HL-60 (cell line): ENCODE data around the gene HLX.

Experiments
- DNase-seq, 2 experiments: peaks; one replicate each; pipeline ENCODE4 v3.0.0-alpha.2; 2010 to 2020; ENCODE audit warnings: low read depth in 1 of 2, low spot score in 1 of 2
- H3K27ac ChIP-seq: fragments of 250-450 bp; sonication (Bioruptor Pico); replicated peaks from 2 replicates; pipeline ENCODE4 v1.5.1; 2020; ENCODE audit warnings: mild to moderate bottlenecking, moderate library complexity
- H3K27me3 ChIP-seq: fragments of 250-450 bp; sonication (Bioruptor Pico); 2 replicates; pipeline ENCODE4 v1.5.1; 2021; ENCODE audit warnings: mild to moderate bottlenecking, moderate library complexity; ENCODE audit not compliant: insufficient read depth, poor library complexity, severe bottlenecking
- H3K4me3 ChIP-seq: replicated peaks from 2 replicates; pipeline ENCODE4 v1.5.1; 2011; ENCODE audit warnings: mild to moderate bottlenecking, control low read depth, low read length; ENCODE audit not compliant: insufficient read depth
- CTCF ChIP-seq: IDR thresholded peaks from one replicate; pipeline ENCODE4 v1.5.1; 2011; ENCODE audit warnings: low read length, control low read depth, inconsistent platforms; ENCODE audit not compliant: insufficient read depth
- GABPA ChIP-seq: IDR thresholded peaks from 2 replicates; pipeline ENCODE4 v1.6.1; 2012; ENCODE audit warnings: low read depth
- POLR2AphosphoS5 ChIP-seq: IDR thresholded peaks from 2 replicates; pipeline ENCODE4 v1.6.1; 2012; ENCODE audit warnings: low read depth
- SPI1 ChIP-seq: IDR thresholded peaks from 2 replicates; pipeline ENCODE4 v1.6.1; 2012; ENCODE audit warnings: low read depth, mild to moderate bottlenecking, borderline replicate concordance
- TF ChIP-seq, protein P1 (sequence below): IDR thresholded peaks from 2 replicates; pipeline ENCODE4 v1.6.1; 2012; ENCODE audit warnings: low read depth; ENCODE audit not compliant: insufficient replicate concordance

Gene HLX

GRCh38 chr1:220878191-220879075 is 810 bp upstream of the HLX start:
- peak; percentile 83 to 93 for DNase-seq
- Histone ChIP-seq H3K4me3 (peak overlapping the region; percentile 72), H3K27me3 (no peaks in the 10 kb centered on the region), H3K27ac (peak overlapping the region; percentile 97)
- TF ChIP-seq GABPA (no peak; the same call in 1 of the 2 replicates), POLR2AphosphoS5 (peak; percentile 76)

DNA sequence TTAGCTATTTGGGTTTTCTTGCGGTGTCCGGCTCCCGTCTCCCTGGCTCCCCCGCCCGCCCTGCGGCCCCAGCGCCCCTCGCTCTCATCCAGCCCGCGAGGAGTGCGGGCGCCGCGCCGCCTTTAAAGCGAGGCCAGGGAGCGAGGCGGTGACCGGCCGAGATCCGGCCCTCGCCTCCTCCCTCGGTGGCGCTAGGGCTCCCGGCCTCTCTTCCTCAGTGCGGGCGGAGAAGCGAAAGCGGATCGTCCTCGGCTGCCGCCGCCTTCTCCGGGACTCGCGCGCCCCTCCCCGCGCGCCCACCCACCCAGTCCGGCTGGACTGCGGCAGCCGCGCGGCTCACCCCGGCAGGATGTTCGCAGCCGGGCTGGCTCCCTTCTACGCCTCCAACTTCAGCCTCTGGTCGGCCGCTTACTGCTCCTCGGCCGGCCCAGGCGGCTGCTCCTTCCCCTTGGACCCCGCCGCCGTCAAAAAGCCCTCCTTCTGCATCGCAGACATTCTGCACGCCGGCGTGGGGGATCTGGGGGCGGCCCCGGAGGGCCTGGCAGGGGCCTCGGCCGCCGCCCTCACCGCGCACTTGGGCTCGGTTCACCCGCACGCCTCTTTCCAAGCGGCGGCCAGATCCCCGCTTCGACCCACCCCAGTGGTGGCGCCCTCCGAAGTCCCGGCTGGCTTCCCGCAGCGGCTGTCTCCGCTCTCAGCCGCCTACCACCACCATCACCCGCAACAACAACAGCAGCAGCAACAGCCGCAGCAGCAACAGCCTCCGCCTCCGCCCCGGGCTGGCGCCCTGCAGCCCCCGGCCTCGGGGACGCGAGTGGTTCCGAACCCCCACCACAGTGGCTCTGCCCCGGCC is 492 bp downstream of the HLX start:
- no peak for TF ChIP-seq CTCF
- no peak for TF ChIP-seq SPI1
- TF ChIP-seq POLR2AphosphoS5, result no peak
- no peak for TF ChIP-seq GABPA
- TF ChIP-seq, protein P1, sequence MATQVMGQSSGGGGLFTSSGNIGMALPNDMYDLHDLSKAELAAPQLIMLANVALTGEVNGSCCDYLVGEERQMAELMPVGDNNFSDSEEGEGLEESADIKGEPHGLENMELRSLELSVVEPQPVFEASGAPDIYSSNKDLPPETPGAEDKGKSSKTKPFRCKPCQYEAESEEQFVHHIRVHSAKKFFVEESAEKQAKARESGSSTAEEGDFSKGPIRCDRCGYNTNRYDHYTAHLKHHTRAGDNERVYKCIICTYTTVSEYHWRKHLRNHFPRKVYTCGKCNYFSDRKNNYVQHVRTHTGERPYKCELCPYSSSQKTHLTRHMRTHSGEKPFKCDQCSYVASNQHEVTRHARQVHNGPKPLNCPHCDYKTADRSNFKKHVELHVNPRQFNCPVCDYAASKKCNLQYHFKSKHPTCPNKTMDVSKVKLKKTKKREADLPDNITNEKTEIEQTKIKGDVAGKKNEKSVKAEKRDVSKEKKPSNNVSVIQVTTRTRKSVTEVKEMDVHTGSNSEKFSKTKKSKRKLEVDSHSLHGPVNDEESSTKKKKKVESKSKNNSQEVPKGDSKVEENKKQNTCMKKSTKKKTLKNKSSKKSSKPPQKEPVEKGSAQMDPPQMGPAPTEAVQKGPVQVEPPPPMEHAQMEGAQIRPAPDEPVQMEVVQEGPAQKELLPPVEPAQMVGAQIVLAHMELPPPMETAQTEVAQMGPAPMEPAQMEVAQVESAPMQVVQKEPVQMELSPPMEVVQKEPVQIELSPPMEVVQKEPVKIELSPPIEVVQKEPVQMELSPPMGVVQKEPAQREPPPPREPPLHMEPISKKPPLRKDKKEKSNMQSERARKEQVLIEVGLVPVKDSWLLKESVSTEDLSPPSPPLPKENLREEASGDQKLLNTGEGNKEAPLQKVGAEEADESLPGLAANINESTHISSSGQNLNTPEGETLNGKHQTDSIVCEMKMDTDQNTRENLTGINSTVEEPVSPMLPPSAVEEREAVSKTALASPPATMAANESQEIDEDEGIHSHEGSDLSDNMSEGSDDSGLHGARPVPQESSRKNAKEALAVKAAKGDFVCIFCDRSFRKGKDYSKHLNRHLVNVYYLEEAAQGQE, result no peak
- Histone ChIP-seq H3K27me3 (no peaks in the 10 kb centered on the region), H3K27ac (peak overlapping the region; percentile 97), H3K4me3 (peak overlapping the region; percentile 72)
- peak in 1 of 2 experiments; percentile 45 for DNase-seq

GRCh38 chr1:220880362-220880670 is 1.1 kb downstream of the HLX start:
- DNase-seq, result no peak
- Histone ChIP-seq H3K27ac (peak overlapping the region; percentile 97), H3K27me3 (no peaks in the 10 kb centered on the region), H3K4me3 (peak overlapping the region; percentile 72)
- TF ChIP-seq, protein P1, result no peak
- no peak for TF ChIP-seq POLR2AphosphoS5
- TF ChIP-seq GABPA, result no peak

GRCh38 chr1:220880726-220881506 is 1.7 kb downstream of the HLX start:
- DNase-seq, result peak; percentile 85 to 91
- peak overlapping the region; percentile 97 for H3K27ac ChIP-seq
- H3K4me3 ChIP-seq, result peak overlapping the region; percentile 72

More at GRCh38 chr1:220880726-220881506, 1.7 kb downstream of the HLX start:
- H3K27me3 ChIP-seq, result no peaks in the 10 kb centered on the region
- TF ChIP-seq POLR2AphosphoS5 (no peak; the same call in none of the 2 replicates), CTCF (no peak), SPI1 (no peak)
